Measurements from ENCODE around the gene HOXC9. TPM values are rescaled to one million over a fixed set of nuclear protein-coding genes. Genes with fewer than 3 reads are reported as not detected.

HOXC9 gene
- total RNA-seq, 1 donor from 2014 or later: not detected

DNA sequence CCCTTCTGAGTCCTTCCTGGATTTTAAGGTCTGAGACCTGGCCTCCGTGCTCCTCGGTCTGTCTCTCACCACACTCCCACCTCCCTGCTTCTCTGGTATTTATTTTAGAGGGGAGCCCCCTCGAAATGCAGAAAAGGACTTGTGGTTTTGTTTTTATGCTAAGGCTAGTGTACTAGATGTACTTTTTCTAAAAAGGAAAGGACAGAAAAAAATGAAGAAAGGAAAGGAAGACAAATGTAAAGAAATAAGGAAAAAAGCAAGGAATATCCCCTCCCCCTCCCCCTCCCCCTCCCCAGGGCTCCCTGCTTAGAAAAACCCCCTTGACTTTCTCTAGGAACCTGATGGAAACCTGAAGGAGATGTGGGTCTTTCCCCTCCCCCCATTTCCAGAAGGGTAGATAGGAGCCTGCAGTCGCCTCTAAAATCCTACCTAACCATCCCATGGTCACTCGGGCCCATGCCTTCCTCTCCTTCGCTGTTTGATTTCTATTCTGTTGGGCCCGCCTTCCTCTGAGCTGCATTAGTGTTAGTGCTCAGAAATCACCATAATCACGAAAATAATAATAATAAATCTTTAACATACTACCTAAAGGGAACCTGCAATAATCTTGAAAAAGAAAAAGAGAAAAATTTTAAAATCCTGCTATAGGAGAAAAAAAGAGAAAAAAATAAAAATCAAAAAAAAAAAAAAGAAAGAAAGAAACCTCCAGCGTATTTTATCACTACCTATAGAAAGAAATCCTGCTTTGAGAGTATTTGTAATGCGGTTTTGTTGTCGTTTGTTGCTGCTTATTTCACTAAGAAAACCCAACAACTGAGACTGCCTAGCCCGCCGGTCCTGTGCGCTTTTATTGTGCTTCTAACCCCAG is 11.9 kb downstream of the HOXC9 start:
- ATAC-seq: no peak
- no peak for DNase-seq (ENCODE audit: low spot score)

DNA sequence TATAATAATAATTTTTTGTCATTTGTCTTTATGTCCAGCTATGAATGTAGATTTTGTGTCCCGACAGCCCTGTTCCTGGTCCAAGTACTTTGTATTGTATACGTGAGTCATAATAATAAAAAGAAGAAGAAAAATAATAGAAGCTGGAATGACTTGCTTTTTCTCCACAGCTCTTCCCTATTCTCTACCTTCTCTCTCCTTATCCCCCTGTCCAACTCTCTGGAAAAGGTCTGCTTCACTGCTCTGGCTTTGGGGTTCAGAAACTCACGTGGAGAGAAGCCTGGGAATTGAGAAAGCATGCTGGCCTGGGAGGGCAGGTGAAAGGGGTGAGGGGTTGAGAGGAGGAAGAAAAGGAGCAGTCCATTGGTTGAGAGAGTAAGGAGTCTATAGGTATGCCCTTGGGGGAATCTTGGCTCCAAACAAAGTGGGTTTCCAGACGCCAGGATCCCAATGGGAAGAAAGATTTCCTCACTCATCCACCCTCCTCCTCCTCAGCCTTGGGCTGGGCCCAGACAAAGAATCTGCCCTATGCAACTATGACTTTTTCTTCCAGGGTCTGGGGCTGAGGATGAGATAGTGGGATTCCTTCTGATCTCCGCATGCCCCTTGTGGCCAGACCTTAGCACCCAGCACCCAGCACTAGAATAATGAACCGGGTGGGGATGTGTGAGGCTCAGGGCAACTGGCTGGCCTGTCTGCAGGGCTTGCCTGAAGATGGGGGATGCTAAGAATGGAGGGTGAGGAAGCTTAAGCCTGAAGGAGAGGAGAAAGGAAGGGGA is 12.9 kb downstream of the HOXC9 start:
- no peak for DNase-seq (ENCODE audit: low spot score)
- no peak for ATAC-seq

DNA sequence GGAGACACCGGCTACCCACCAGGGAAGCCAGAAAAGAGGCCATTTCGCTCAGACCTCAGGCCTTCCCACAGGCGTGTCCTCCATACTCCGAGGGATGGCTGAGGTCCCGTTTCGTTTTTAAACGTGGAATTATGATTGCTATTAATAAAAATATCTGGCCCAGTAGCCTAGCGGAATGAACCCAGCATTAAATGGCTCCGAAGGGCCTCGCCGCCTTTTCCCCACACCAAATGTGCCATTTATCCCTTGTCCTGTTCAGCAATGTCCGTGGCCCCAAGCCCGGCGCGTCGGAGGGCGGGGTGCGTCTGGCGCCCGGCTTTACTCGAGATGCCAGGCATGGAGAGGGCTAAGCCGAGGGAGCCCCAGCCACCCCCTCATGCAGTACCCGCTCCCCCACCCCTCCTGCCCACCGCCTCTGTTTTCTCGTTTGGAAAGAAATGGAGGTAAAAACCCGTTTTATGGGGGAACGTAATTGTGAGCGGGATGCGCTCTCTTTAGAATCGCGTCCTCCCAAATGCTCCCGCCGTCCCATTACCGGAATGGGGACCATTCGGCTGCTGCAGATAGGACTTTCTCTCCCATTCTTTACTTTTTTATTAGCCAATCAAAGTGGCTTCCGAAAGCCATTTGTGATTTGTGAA is 14.5 kb downstream of the HOXC9 start:
- no peak for DNase-seq (ENCODE audit: low spot score)
- ATAC-seq: no peak

DNA sequence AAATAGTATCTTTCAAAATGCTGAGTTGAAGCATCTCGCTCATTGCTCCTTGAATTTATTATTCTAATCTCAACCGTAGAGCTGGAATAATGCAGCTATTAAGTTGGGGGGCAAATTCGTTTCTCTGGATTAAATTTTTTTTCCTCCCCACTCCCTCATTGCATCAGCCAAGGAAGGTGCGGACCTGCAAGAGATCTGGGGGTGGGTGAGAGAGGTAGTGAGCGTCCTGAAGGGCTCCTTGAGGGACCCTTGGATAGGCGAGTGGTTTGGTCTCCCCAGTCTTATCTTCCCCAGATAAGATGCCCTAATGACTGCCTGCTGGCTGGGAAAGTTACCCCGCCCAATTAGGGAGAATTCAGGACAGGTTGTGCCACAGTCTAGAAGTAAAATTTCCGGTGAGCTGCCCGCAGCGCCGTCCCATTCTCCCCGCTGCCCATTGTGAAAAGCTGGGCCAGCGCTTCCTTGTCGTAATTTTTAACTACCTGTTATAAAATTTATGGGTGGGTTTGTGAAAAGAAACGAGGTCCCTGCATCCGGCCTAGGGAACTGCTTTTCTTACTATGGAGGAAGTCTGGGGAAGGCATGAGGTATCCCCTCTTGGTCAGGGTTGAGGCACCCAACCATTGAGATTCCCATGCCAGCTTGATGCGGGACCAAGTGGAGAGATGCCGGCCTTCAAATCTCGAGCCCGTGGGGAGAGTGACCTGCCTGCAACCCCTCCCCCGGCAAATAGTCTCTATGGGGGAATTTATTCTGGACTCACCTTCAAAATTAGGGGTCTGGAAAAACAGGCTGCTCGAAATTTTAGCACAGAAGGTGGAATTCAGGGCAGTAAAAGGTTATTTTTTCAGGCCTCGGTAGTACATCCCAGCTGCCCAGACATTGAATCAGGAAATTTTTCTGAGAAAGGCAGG is 15.3 kb downstream of the HOXC9 start:
- DNase-seq (ENCODE audit: low spot score) (no peak), ATAC-seq (no peak)

DNA sequence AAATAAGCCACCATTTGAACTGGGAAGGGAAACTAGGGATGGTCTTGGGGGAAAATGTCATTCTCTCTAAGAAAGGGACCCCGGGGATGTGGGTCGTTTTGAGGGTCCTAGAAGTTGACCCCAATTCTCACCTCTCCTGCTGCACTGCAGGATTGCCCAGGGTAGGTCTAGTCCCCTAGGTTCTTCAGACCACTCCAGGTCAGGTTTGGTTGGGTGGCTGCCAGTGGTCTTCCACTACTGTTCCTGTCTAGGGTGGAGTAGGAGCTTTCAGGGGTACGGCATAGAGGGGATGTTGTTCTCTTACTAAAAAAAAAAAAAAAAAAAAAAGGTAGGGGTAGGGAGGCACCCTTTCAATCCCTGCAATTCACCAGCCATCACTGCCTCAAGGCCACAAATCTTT is 16.1 kb downstream of the HOXC9 start:
- no peak for DNase-seq (ENCODE audit: low spot score)
- no peak for ATAC-seq

DNA sequence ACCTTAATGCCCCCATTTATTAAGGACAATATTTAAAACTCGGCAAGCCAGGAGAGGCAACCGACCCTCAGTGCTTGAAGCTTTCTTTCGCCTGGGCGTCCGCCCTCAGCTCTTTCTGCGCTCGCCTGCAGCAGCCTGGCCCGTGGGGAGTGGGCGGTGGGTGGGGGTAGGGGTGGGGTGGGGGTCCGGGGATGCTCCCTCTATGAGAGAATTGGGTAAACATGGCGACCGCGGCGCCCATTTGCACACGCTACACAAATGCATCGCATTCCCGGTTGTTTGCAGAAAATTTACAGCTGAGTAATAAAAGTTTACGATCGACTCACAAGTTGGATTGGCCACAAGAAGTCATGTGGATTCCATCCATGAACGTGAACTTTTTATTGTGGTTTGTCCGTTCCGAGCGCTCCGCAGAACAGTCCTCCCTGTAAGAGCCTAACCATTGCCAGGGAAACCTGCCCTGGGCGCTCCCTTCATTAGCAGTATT is 16.6 kb downstream of the HOXC9 start:
- DNase-seq (ENCODE audit: low spot score) (no peak), ATAC-seq (no peak)

DNA sequence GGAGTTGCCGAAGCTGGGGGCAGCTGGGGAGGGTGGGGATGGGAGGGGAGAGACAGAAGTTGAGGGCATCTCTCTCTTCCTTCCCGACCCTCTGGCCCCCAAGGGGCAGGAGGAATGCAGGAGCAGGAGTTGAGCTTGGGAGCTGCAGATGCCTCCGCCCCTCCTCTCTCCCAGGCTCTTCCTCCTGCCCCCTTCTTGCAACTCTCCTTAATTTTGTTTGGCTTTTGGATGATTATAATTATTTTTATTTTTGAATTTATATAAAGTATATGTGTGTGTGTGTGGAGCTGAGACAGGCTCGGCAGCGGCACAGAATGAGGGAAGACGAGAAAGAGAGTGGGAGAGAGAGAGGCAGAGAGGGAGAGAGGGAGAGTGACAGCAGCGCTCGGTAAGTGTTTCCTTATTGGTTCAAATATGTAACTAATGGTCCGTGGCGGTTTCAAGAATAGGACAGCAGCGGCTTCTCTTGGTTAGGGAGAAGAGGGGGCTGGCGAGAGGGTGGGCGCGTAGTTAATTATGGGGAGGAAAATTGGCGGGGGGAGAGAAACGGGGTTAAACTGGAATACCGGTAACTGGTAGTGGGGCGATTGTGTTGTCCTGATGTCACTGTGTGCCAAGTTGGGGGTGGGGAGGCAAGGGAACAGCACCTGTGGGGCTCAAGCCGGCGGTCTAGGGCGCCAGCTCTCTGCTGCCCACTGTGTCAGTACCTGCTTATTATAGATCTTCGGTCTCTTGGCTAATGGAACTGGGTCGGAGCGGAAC is 17.2 kb downstream of the HOXC9 start:
- DNase-seq (ENCODE audit: low spot score) (no peak), ATAC-seq (peak; percentile 54)

DNA sequence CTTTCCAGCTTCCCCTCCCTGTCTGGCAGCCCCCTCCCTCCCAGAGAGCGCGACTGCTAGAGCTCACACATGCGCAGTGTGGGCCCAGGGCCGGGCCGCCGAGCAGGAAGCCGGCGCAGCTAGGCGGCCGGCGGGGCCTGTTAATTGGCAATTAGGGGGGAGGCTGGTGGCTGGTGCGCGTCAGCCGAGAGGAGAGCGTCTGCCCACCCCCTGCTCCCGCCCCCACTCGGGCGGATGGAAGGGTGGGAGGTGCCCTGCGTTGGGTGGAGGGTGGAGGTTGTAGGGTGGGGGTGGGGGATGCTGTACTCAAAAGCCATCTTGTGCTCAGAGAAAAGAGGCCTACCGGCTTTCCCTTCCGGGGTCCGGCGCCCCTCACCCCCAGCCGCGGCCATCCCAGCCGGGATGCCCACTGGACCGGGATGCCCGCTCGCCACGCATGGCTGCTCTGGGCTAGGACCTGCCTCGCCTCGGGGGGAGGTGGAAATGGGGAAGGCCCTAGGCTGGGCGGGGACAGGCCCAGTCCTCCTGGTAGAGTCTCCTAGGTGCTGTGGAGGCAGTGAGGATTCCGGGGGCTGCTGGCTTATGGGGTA is 18.0 kb downstream of the HOXC9 start:
- ATAC-seq (peak; percentile 81), DNase-seq (ENCODE audit: low spot score) (no peak)

DNA sequence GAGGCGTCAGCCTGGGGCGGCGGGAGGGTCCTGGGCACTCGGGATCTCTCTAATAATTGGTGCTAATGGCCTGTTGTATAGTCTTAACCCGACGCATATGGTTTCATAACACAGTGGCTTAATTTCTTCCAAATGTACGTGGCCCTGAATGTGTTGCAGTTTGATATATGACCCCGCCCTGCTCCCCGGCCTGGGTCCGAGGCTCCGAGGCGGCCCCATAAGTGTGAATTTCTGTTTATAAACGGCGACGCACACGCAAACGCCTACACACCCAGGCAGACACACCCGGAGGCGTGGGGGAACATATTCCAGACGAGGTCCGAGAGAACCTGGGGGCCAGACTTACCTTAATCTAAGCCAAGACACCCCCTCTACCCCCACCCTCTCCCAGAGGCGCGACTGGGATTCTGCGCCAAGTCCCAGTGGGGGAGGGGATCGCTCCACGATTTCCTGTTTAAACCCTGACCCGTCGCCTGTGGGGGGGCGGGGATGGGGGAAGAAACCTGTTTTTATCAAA is 18.6 kb downstream of the HOXC9 start:
- ATAC-seq: no peak

DNA sequence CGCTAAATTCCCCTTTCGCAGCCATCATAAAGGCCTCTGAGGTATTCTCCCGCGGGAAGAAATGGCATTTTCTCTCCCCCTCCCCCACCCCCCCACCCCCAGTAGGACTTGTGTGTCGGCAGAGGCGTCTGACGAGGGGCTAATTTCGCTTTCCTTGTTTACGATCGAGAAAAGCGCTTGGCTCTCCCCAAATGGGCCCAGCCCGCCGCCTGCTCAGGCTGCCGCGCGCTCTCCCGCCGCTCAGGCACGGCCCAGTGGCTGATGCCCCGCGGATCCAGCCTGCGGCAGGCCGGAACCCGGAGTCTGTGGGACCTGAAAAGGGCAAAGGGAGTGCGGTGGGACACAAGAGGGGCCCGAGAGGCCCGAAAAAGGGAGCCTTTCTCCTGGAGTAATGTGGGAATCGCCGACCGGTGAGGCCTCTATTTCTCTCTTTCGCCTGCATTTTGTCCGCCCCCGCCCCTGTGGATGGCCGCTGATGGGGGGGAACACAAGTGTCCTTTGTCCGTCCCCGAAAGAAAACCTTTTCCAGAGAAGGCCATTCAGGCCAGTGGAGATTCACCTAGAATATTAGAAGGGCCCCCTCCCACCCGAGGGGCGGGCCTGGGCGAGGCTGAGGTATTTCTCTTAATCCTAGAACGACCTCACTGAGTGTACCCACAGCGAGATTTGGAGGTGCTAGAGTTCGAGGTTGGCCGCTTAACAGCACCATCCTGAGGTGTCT is 19.3 kb downstream of the HOXC9 start:
- no peak for ATAC-seq
- DNase-seq (ENCODE audit: low spot score): no peak

More for the DNA sequence above, 18.6 kb downstream of the HOXC9 start:
- no peak for DNase-seq (ENCODE audit: low spot score)

DNA sequence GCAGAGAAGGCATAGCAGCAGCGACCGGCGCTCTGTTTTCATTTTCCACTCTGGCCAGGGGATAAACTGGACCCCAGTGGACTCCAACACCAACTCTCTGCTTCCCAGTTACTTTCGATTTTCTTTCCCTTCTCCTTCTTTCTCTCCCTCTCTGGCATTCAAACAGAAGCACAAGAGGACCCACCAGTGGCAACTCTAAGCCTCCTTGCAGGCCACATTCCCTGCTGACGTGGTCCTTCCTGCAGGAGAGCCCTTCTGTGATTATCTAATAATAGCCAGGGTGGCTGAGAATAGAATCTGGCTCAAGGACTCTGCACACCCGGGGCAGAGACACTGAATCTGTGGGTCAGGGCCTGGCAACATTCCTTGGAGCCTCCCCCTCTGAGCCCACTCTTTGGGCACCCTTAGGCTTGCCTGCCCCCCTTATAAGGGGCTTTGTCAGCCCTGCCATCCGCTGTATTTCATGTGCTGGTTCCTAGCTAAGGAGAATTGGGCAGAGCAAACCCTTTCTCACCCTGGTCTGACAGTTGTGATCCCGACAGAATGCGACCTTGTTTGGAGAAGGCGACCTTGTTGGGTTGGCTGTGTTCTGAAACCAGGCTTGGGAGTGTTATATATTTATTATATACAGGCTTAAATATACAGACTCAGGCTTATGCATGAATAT is 20.1 kb downstream of the HOXC9 start:
- no peak for ATAC-seq
- DNase-seq (ENCODE audit: low spot score): no peak

DNA sequence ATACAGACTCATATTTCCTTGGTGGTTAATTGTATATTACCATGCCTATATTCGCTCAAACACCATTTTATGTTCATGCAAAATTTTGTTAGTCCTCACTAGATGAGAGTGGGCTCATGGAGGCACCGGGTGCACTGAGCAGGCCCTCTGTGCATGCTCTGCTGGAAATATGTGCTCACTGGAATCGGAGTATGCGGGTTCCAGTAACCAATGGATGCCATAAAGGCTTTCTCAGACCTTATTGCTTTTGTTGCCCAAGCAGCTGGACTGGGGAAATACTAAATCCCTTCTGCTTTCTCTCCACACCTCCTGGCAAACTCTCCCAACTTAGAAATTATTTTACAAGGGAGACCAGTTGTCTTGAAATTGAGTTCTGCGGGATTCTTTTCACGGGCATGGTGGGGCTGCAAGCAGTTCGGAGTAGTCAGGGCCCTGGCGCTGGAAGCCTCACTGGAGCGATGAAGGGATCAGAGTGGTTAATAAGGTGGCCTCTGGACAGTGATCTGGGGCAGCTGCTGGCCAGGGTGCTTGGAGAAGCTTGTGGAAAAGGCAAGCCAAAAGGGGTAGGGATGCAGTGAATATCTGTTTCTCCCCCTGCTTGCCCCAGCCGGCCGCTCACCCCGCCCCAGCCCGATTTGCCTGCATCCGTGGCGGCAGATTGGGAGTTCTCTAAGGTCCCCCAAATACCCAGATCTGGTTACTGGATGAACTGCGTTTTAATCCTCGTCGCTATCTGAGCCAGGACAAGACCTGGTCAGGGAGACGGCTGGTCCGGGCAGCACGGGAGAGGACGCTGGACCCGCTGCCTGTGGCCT is 20.8 kb downstream of the HOXC9 start:
- no peak for DNase-seq (ENCODE audit: low spot score)

DNA sequence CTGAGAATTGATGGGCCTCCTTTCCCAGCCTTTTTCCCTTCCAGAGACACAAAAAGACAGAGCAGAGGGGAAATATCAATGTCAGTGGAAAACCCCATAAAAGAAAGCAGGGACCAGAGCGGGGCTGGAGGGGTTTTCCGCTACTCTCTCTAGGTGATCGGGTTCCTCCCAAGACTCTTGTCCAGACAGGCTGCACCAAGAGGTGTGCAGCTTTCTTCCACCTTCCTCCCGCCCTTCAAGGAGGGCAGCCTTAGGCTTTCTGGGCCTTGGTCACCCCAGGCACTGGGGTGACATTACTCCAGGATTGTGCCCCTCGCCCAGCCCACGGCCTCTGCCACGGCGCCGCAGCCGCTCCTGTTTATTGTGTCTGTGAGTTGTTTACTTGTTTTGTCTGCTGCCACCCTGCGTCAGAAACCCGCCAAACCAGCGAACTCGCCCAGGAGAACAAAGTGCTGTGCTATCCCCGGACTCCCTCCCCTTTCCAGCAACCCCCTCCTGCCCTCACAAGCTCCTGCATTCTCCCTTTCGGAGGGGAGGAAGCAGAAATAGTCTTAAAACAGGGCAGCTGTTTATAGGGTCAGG is 21.6 kb downstream of the HOXC9 start:
- DNase-seq (ENCODE audit: low spot score) (no peak), ATAC-seq (no peak)

More for the DNA sequence above, 20.8 kb downstream of the HOXC9 start:
- ATAC-seq: no peak

DNA sequence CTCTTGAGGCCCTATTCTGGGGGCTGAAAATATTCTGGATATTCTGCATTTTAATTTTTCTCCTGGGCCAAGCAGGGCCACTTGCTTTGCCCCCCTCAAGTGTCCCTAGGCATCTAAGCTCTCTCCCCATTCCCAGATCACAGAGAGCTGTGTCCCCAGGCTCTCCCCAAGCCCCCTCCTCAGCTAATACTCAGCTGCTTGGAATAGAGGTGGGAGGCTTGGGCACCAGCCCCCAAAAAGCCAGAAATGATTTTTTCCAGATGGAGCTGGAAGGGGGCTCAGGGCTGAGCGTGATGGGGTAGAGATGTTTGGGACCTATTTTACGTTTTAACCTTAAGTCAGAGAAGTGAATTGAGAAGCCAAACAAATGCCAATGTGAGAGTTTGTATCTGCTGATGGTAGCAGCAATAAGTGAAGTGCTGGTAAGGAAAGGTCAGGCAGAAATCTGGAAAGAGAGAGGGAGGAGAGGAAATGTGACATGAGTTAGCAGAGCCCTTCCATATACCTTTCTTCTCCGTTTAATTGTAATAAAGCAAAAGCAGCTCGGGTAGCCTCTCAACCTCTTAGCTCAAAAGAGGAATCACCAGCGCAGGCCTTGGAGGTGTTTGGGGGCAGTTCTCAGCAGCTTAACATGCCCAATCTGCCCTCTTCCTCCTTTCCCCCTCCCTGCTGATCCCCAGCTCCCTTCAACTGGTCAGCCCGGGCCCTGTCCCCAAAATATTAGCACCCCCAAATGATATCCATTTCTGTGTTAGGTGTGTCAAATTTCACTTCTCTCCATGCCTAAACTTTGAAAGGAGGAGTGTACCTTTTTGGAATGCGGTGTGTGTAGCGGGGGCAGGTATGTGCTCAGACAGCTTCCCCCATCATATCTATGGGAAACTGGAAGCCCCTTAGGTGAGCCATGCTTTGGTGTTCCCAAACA is 23.3 kb downstream of the HOXC9 start:
- no peak for DNase-seq (ENCODE audit: low spot score)
- ATAC-seq: no peak

DNA sequence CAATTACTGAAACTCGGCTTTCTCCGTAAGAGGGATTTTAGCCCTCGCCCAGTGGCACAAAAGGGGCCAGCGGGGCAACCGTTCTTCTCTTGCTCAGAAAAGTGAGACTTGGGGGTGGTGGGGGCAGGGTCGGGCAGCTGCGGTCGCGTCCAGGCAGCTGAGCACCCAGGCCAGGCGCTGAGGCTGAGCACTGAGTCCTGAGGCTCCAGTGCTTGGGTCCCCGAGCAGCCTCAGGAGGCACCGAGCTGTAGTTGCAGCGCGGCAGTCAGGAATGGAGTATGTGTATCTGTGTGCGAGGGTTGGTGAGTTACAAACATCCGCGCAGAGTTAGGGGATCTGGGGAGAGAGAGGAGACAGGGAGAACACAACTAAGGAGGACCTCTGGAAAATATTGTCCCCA is 24.2 kb downstream of the HOXC9 start:
- DNase-seq (ENCODE audit: low spot score) (no peak), ATAC-seq (no peak)

All from left lobe of liver (tissue), 2 donors.